ENCODE data around the gene MEST.

The MEST gene

DNA sequence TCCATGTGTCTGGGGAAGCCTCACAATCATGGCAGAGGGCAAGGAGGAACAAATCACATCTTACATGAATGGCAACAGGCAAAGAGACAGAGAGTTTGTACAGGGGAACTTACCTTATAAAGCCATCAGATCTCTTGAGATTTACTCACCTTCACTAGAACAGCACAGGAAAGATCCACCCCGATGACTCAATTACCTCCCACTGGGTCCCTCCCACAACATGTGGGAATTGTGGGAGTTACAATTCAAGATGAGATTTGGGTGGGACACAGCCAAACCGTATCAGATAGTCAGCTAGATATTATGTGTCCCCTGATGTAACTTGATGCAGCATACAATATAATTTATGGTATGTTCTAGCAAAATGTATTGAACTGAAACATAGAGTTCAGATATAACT is 36.9 kb upstream of the MEST start:
- TF ChIP-seq, protein P1, sequence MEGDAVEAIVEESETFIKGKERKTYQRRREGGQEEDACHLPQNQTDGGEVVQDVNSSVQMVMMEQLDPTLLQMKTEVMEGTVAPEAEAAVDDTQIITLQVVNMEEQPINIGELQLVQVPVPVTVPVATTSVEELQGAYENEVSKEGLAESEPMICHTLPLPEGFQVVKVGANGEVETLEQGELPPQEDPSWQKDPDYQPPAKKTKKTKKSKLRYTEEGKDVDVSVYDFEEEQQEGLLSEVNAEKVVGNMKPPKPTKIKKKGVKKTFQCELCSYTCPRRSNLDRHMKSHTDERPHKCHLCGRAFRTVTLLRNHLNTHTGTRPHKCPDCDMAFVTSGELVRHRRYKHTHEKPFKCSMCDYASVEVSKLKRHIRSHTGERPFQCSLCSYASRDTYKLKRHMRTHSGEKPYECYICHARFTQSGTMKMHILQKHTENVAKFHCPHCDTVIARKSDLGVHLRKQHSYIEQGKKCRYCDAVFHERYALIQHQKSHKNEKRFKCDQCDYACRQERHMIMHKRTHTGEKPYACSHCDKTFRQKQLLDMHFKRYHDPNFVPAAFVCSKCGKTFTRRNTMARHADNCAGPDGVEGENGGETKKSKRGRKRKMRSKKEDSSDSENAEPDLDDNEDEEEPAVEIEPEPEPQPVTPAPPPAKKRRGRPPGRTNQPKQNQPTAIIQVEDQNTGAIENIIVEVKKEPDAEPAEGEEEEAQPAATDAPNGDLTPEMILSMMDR (IDR thresholded peaks at IDR 0.05; ENCODE audit: low read depth, low read length) = no peak

DNA sequence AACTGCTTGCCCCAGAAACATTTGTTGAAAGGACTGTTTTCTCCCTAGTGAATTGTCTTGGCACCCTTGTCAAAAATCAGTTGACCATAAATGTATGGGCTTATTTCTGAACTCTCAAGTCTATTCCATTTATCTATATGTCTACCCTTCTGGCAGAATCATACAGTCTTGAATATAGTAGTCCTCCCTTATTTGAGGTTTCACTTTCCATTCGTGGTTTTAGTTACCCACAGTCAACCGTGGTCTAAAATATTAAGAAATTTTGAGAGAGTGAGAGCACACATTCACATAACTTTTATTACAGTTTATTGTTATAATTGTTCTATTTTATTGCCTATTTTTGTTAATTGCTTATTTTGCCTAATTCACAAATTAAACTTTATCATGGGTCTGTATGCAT is 33.6 kb upstream of the MEST start:
- TF ChIP-seq, protein P1 (IDR thresholded peaks at IDR 0.05; ENCODE audit: low read depth, low read length) = no peak
- no peak overlapping the region for H3K4me3 ChIP-seq (ENCODE audit: low read depth, low read length)
- in situ Hi-C loops (cut with HindIII; ENCODE audit: low sequenced_read_pairs) = no loop called here
- DNase-seq (ENCODE audit: low read depth, low spot score) = no peak

More for the DNA sequence above, 36.9 kb upstream of the MEST start:
- in situ Hi-C loops (cut with HindIII; ENCODE audit: low sequenced_read_pairs) = no loop called here
- H3K4me3 ChIP-seq (ENCODE audit: low read depth, low read length) = no peak overlapping the region
- DNase-seq (ENCODE audit: low read depth, low spot score) = no peak

DNA sequence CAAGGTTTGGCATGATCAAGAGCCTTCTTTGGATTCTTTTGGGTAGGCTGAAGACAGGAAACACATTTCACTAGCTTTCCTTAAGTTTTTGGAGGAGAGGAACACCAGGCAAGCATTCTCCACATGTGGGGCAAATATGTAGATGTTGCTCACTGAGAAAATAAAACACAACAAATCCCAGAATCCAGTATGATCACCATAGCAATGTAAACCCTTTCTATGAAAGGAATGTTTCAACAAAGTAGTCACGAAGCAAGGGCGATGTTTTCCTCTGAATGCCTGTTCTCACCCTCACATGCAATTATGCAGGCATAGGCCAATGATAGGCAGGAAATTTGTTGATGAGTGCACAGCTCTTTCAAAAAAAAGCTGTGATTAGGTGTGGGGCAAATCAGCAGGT is 30.6 kb upstream of the MEST start:
- DNase-seq (ENCODE audit: low read depth, low spot score) = no peak
- TF ChIP-seq, protein P1 (IDR thresholded peaks at IDR 0.05; ENCODE audit: low read depth, low read length) = no peak
- no peak overlapping the region for H3K4me3 ChIP-seq (ENCODE audit: low read depth, low read length)
- in situ Hi-C loops (cut with HindIII; ENCODE audit: low sequenced_read_pairs) = no loop called here

DNA sequence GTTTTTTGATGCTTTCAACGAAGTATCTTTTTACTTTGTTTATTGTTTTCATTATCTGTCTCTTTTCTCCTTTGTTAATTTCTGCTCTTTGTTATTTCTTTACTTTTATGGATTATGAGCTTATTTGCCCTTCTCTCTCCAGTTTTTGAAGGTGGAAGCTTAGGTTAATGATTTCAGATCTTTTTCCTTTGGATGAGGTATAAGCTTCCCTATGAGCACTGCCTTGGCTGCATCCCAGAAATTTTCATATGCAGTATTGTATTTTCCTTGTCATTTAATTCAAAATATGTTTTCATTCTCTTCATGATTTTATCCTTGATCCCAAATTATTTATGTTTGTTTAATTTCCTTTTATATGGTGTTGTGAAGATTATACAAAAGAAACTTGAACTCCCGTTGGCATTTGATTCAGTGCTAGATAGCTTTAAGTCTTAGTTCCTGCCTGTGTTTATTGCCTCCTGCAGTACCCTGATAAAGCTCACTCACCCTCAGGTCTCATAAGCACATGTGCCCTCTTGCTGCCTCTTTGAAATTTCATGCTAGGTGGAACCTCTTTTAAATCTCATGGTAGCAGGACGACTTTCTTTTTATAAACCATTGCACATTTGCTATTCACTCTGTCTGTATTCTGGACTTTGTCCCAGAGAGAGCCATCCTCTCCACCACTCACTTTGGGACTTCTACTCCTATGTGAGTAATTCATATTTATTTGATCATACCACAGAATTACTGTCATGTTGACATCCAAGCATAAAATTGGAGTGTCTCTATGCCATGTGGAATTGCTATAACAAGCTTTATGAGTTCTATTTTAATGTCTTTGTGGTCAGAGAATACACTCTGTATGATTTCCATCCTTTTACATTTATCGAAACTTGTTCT is 28.1 kb upstream of the MEST start:
- H3K4me3 ChIP-seq (ENCODE audit: low read depth, low read length) = no peak overlapping the region
- TF ChIP-seq, protein P1 (IDR thresholded peaks at IDR 0.05; ENCODE audit: low read depth, low read length) = no peak
- in situ Hi-C loops (cut with HindIII; ENCODE audit: low sequenced_read_pairs) = no loop called here
- no peak for DNase-seq (ENCODE audit: low read depth, low spot score)

DNA sequence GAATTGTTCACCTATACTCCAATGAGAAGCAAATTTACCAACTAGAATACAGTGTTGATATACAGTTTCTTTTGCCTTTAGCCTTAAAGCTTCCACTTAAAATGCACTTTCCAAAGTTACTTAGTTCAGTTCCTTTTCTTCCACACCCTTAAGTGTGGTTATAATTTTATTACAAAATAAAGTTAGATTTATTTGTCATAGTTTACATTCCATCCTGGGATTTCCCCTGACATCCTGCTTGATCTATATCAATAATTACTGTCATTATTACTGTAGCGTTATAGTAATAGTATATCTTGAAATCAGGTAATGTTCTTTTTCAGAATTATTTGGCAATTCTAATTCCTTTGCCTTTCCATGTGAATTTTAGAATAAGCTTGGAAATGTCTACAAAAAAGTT is 23.3 kb upstream of the MEST start:
- H3K4me3 ChIP-seq (ENCODE audit: low read depth, low read length) = no peak overlapping the region
- in situ Hi-C loops (cut with HindIII; ENCODE audit: low sequenced_read_pairs) = no loop called here
- DNase-seq (ENCODE audit: low read depth, low spot score) = no peak
- TF ChIP-seq, protein P1 (IDR thresholded peaks at IDR 0.05; ENCODE audit: low read depth, low read length) = no peak

DNA sequence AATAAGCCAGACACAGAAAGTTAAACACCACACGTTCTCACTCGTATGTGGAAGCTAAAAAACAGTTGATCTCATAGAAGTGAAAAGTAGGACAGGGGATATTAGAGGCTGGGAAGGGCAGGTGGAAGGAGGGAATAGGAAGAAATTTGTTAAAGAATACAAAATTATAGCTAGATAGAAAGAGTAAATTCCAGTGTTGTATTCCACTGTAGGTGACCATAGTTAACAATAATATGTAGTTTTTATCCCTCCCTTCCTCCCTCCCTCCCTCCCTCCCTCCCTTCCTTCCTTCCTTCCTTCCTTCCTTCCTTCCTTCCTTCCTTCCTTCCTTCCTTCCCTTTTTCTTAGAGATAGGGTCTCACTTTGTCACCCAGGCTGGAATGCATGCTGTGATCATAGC is 19.9 kb upstream of the MEST start:
- TF ChIP-seq, protein P1 (IDR thresholded peaks at IDR 0.05; ENCODE audit: low read depth, low read length) = no peak
- in situ Hi-C loops (cut with HindIII; ENCODE audit: low sequenced_read_pairs) = no loop called here
- DNase-seq (ENCODE audit: low read depth, low spot score) = no peak
- no peak overlapping the region for H3K4me3 ChIP-seq (ENCODE audit: low read depth, low read length)
